HG02588 (cell line): ENCODE measurements around the gene VPS36.
A peak's percentile ranks its signal among the peaks of the same experiment; 100 is the strongest.
"Not testable (repeated sequence)": the region's sequence is repeated elsewhere in the genome, so short reads cannot be mapped to it uniquely, and the experiment has no call there.

ENCODE experiments used
- ATAC-seq: cut with Tn5 transposase; IDR thresholded peaks from one replicate; pipeline ENCODE4 v1.9.1; 2021; ENCODE audit warnings: mild to moderate bottlenecking, moderate library complexity; ENCODE audit not compliant: unreplicated experiment

The VPS36 gene

GRCh38 chr13:52447354-52447753 lies 3.1 kb downstream of the VPS36 start:
- no peak for ATAC-seq

GRCh38 chr13:52446265-52446664 lies 4.2 kb downstream of the VPS36 start:
- ATAC-seq, result no peak

- ATAC-seq, result no peak
Observed at GRCh38 chr13:52432456-52432855, 18.0 kb downstream of the VPS36 start.

GRCh38 chr13:52428295-52428694 lies 22.1 kb downstream of the VPS36 start:
- ATAC-seq, result no peak

DNA sequence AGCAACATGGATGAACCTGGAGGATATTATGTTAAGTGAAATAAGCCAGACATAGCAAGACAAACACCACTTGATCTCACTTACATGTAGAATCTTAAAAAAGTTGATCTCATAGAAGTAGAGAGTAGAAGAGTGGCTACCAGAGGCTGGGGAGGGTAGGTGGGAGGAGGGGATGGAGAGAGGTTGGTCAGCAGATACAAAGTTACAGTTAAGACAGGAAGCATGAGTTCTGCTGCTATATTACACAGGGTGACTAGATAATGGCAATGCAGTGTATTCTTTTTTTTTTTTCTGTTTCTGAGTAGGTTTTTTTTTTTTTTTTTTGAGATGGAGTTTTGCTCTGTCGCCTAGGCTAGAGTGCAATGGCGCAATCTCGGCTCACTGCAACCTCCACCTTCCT lies 29.2 kb downstream of the VPS36 start:
- ATAC-seq, result no peak

DNA sequence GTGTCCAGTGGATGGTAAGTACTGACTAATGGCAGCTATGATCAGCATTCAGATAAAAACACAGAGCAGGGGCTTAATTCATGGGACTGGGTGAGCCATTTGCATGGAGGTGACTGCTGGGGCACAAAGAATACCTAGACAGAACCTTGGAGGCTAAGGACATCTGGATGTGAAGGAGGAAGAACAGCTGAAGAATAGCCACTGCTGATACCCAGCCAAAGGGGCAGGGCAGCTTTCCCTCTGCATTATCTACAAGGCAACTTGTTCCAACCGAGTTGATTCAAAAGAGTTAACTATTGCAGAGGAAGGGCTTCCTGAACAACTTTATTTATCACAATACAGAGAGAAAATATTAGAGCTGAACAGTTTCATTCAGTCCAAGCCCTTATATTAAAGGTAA lies 31.4 kb downstream of the VPS36 start:
- ATAC-seq, result no peak

DNA sequence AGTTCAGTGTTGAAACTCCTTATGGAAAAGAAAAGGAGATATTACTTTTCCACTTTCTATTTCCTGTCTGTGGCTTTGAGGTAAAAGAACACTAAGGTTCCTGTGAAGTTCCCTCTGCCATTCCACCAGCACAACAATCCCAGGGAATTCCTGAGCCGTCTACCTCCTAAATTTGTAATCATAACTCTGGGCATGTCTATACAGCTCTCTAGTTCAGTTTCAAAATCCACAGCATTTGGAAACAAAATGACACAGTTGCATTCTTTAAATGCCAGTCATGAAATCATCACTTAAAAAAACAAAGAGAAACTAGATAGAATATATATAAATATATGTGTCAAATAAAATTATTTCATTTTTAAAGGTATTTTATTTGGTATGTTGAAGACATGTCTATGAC lies 35.5 kb downstream of the VPS36 start:
- no peak for ATAC-seq

DNA sequence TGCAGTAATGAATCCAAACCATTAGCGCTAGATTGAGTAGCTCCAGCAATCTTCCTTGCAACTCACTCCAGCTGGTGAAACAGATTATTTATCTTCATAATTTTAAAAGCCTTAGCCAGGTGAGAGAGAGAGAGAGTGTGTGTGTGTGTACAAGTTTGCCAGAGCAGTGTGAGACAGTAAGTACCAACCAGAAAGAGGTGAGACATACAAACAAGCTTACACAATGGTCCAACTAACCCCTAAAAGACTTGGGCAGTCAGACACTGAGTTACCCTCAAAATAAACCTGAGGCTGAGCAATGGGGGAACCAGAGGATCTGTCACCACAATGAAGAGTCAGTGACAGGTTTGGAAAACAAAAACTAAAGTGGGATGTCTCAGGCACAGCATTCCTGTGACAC lies 36.4 kb downstream of the VPS36 start:
- no peak for ATAC-seq

GRCh38 chr13:52412128-52412527 lies 38.3 kb downstream of the VPS36 start:
- ATAC-seq, result no peak

DNA sequence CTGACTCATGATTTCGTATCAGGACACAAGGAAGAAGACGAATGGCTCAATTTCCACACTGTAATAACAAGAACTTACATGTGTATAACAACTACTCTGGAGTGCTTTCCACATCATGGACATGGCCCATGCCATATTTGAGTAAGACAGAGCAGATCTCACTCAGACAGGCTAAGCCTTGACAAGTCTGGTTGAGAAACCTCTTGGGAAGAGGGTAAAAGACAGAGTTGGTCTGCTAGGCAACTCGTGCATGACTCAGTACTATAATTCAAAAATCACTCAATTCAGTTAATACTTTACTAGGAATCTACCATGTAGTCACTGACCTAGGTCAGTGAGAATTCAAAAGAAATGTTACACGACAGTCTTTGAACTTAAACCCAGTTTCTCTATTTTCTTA lies 38.8 kb downstream of the VPS36 start:
- peak; percentile 94 for ATAC-seq

- ATAC-seq, result not testable (repeated sequence)
Observed at GRCh38 chr13:52408071-52408658, 42.3 kb downstream of the VPS36 start.

- not testable (repeated sequence) for ATAC-seq
Observed at GRCh38 chr13:52407436-52407835, 43.0 kb downstream of the VPS36 start.

GRCh38 chr13:52406629-52407028 lies 43.8 kb downstream of the VPS36 start:
- no peak for ATAC-seq

GRCh38 chr13:52405767-52406494 lies 44.5 kb downstream of the VPS36 start, which contains the start of gene THSD1:
TSS of gene THSD1 (minus strand) at chr13:52406172. CDS start at chr13:52402600, 3,572 bp downstream.
- no peak for ATAC-seq

DNA sequence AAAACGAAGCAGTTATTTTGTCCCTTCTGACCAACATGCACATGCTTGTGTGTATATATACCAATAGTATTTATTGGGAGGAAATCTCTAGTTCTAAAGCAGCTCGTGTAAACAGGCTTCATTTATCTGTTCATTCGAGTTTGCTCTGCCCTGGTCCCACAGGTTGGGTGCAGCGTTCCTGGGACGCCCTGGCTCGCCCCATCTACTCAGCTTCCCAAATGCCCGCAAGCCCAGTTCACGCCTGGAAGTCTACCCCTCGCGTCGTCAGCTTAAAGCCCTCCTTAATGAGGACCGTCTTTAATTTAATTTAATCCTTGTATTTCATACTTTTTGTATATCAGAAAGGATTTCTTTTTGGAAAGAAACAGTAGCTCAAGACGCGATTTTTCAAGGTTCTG lies 45.1 kb downstream of the VPS36 start:
- no peak for ATAC-seq

GRCh38 chr13:52399708-52400107 lies 50.7 kb downstream of the VPS36 start:
- no peak for ATAC-seq

DNA sequence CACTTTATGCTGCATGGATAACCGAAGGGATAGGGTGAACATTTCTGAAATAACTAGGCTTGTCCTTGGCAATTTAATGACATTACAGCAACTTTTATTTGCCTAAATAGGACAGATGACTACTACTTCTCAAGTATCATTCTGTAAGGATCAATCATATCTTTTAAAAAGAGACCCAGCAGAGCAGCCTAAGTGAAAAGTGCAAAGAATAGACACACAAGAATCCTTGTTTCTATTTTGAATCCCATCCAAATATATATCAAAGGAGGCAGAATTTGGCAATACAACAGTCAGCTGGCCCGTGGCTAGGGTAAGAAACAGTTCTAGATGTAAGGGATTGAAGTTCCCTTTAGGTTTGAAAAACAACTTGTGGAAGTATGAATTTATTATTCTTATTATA lies 51.4 kb downstream of the VPS36 start:
- no peak for ATAC-seq

- ATAC-seq, result no peak
Observed at GRCh38 chr13:52395704-52396103, 54.7 kb downstream of the VPS36 start.

- no peak for ATAC-seq
Observed at GRCh38 chr13:52394586-52394985, 55.8 kb downstream of the VPS36 start.

GRCh38 chr13:52393572-52394357 lies 56.7 kb downstream of the VPS36 start:
- ATAC-seq, result no peak

GRCh38 chr13:52387721-52388120 lies 62.7 kb downstream of the VPS36 start:
- no peak for ATAC-seq

- ATAC-seq, result no peak
Observed at GRCh38 chr13:52385870-52386269, 64.6 kb downstream of the VPS36 start.
